Measurements from ENCODE around the gene DNAJB2. TPM values are rescaled to one million over a fixed set of nuclear protein-coding genes. Genes with fewer than 3 reads are reported as not detected.

The DNAJB2 gene
- total RNA-seq, 3 donors from 2014 or later (not counting 1 experiment from before 2014, with no cell fraction given) = 70.3 to 108 (median 98.3) TPM

- no peak for TF ChIP-seq CTCF (IDR thresholded peaks at IDR 0.05)
- H3K4me3 Mint-ChIP-seq = peak overlapping the region; percentile 88
- no peaks in the 10 kb centered on the region for H3K27me3 ChIP-seq (ENCODE audit: control insufficient read depth, insufficient read depth, low read length)
- H3K36me3 Mint-ChIP-seq = no peaks in the 10 kb centered on the region
- H3K27ac Mint-ChIP-seq = peak overlapping the region; percentile 86 to 98
- peaks cover 0 to 3% of the 10 kb centered on the region in 2 donors for H3K27me3 Mint-ChIP-seq (ENCODE audit: low read depth in 2 of 2)
- intact Hi-C loops (cut with micrococcal nuclease) = no loop called here
- peaks cover 73% of the 10 kb centered on the region for H3K4me1 ChIP-seq (ENCODE audit: control insufficient read depth, insufficient read depth, low read length)
- H3K4me3 ChIP-seq (ENCODE audit: low read length) = peak overlapping the region; percentile 93
- peaks cover 40% of the 10 kb centered on the region for H3K36me3 ChIP-seq (ENCODE audit: control insufficient read depth, insufficient read depth, low read length)
- H3K27ac ChIP-seq (ENCODE audit: low read length) = peak overlapping the region; percentile 81
- peaks cover 52 to 71% of the 10 kb centered on the region in 2 donors for H3K4me1 Mint-ChIP-seq
- ATAC-seq (no peak), DNase-seq (no peak)
- WGBS (ENCODE audit: insufficient coverage) = 82% methylated on average over 6 of the region's 6 CpGs
- H3K9me3 Mint-ChIP-seq = no peaks in the 10 kb centered on the region
- no peaks in the 10 kb centered on the region for H3K9me3 ChIP-seq (ENCODE audit: control insufficient read depth, insufficient read depth, low read length)
These were observed 27.5 kb upstream of the DNAJB2 start for GRCh38 chr2:219251656-219252055.

DNA sequence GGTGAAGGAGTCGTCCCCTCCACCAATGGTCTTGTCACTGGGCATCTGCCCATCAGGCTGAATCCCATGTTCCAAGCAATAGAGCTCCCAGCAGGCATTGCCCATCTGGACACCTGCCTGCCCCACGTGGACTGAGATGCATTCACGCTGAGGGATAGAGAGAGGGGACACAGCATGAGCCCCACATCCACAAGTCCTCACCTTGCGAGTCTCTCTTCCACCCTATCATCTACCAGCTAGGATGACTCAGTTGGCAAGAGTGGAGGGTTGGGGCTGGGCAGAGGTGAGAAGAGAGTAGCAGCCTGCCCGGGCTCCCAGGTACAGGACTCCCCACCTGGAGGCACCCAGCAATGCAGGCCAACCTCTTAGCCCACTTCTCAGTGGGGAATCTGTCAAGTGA, 27.1 kb upstream of the DNAJB2 start:
- Histone ChIP-seq H3K4me3 (ENCODE audit: low read length) (peak overlapping the region; percentile 93), H3K4me1 (ENCODE audit: control insufficient read depth, insufficient read depth, low read length) (peaks cover 69% of the 10 kb centered on the region), H3K36me3 (ENCODE audit: control insufficient read depth, insufficient read depth, low read length) (peaks cover 40% of the 10 kb centered on the region), H3K9me3 (ENCODE audit: control insufficient read depth, insufficient read depth, low read length) (no peaks in the 10 kb centered on the region), H3K27me3 (ENCODE audit: control insufficient read depth, insufficient read depth, low read length) (no peaks in the 10 kb centered on the region), H3K27ac (ENCODE audit: low read length) (peak overlapping the region; percentile 81)
- Mint-ChIP-seq H3K4me1 (peaks cover 48 to 67% of the 10 kb centered on the region in 2 donors), H3K27me3 (ENCODE audit: low read depth in 2 of 2) (peaks cover 0 to 3% of the 10 kb centered on the region in 2 donors), H3K27ac (peak overlapping the region; percentile 86 to 98), H3K9me3 (no peaks in the 10 kb centered on the region), H3K4me3 (peak overlapping the region; percentile 88), H3K36me3 (no peaks in the 10 kb centered on the region)
- no peak for ATAC-seq
- intact Hi-C loops (cut with micrococcal nuclease) = no loop called here
- no peak for TF ChIP-seq CTCF (IDR thresholded peaks at IDR 0.05)
- WGBS (ENCODE audit: insufficient coverage) = 74% methylated on average over 4 of the region's 5 CpGs
- peak in 1 of 2 donors; percentile 45 for DNase-seq

GRCh38 chr2:219252570-219252899, 26.6 kb upstream of the DNAJB2 start:
- Histone ChIP-seq H3K36me3 (ENCODE audit: control insufficient read depth, insufficient read depth, low read length) (peaks cover 40% of the 10 kb centered on the region), H3K27ac (ENCODE audit: low read length) (peak overlapping the region; percentile 81), H3K9me3 (ENCODE audit: control insufficient read depth, insufficient read depth, low read length) (no peaks in the 10 kb centered on the region), H3K27me3 (ENCODE audit: control insufficient read depth, insufficient read depth, low read length) (no peaks in the 10 kb centered on the region), H3K4me3 (ENCODE audit: low read length) (peak overlapping the region; percentile 93), H3K4me1 (ENCODE audit: control insufficient read depth, insufficient read depth, low read length) (peaks cover 64% of the 10 kb centered on the region)
- ATAC-seq (no peak), DNase-seq (peak in 1 of 2 donors; percentile 63)
- no peaks in the 10 kb centered on the region for H3K9me3 Mint-ChIP-seq
- peak overlapping the region; percentile 86 to 98 for H3K27ac Mint-ChIP-seq
- H3K36me3 Mint-ChIP-seq = no peaks in the 10 kb centered on the region
- H3K27me3 Mint-ChIP-seq (ENCODE audit: low read depth in 2 of 2) = peaks cover 0 to 3% of the 10 kb centered on the region in 2 donors
- peak overlapping the region; percentile 88 for H3K4me3 Mint-ChIP-seq
- no peak for TF ChIP-seq CTCF (IDR thresholded peaks at IDR 0.05)
- peaks cover 43 to 63% of the 10 kb centered on the region in 2 donors for H3K4me1 Mint-ChIP-seq
- WGBS (ENCODE audit: insufficient coverage) = 2% methylated on average over 9 of the region's 9 CpGs
- intact Hi-C loops (cut with micrococcal nuclease) = no loop called here
